Ecto neural progenitor cell (in vitro differentiated cells): Measurements from ENCODE around the gene TRAPPC3L.

Experiments
- DNase-seq: peaks from one replicate; pipeline ENCODE4 v3.0.0-alpha.2; 2018; ENCODE audit warnings: low spot score

Gene TRAPPC3L

GRCh38 chr6:116545651-116546050 is at the start of gene TRAPPC3L:
TRAPPC3L (minus strand) TSS chr6:116545684; CDS start chr6:116545514, 170 bp downstream.
- DNase-seq = no peak

GRCh38 chr6:116595247-116595646 is 49.8 kb upstream of the TRAPPC3L start:
- DNase-seq = no peak

- no peak for DNase-seq
These were observed 41.3 kb upstream of the TRAPPC3L start for GRCh38 chr6:116586738-116587137.

GRCh38 chr6:116586276-116586675 is 40.8 kb upstream of the TRAPPC3L start:
- DNase-seq = no peak

- DNase-seq = no peak
These were observed 34.7 kb upstream of the TRAPPC3L start for GRCh38 chr6:116580198-116580597.

- no peak for DNase-seq
These were observed 33.7 kb upstream of the TRAPPC3L start for GRCh38 chr6:116579143-116579542.

- DNase-seq = no peak
These were observed 32.9 kb upstream of the TRAPPC3L start for GRCh38 chr6:116578335-116578734.

GRCh38 chr6:116577486-116577885 is 32.0 kb upstream of the TRAPPC3L start:
- no peak for DNase-seq

GRCh38 chr6:116575227-116575626 is 29.7 kb upstream of the TRAPPC3L start:
- DNase-seq = no peak

GRCh38 chr6:116572162-116572561 is 26.7 kb upstream of the TRAPPC3L start:
- no peak for DNase-seq

- DNase-seq = no peak
These were observed 26.2 kb upstream of the TRAPPC3L start for GRCh38 chr6:116571683-116572000.

GRCh38 chr6:116570856-116571682 is 25.6 kb upstream of the TRAPPC3L start, which contains the start of gene RWDD1:
RWDD1 (plus strand) TSS chr6:116571504; CDS start chr6:116571583, 79 bp downstream.
- peak; percentile 99 for DNase-seq

- no peak for DNase-seq
These were observed 23.6 kb upstream of the TRAPPC3L start for GRCh38 chr6:116568821-116569755.

GRCh38 chr6:116568111-116568510 is 22.6 kb upstream of the TRAPPC3L start:
- DNase-seq = no peak

GRCh38 chr6:116564921-116565872 is 19.7 kb upstream of the TRAPPC3L start:
- DNase-seq = no peak

GRCh38 chr6:116564311-116564710 is 18.8 kb upstream of the TRAPPC3L start:
- no peak for DNase-seq

- no peak for DNase-seq
These were observed 18.3 kb upstream of the TRAPPC3L start for GRCh38 chr6:116563830-116564229.

- no peak for DNase-seq
These were observed 17.1 kb upstream of the TRAPPC3L start for GRCh38 chr6:116562614-116563013.

GRCh38 chr6:116562019-116562403 is 16.5 kb upstream of the TRAPPC3L start:
- DNase-seq = no peak

GRCh38 chr6:116561377-116562018 is 16.0 kb upstream of the TRAPPC3L start:
- peak; percentile 66 for DNase-seq

GRCh38 chr6:116560130-116560529 is 14.6 kb upstream of the TRAPPC3L start:
- DNase-seq = no peak
